Heart left ventricle (tissue), 13 donors: ENCODE data around the gene SMAD3.

Source experiments
- CTCF ChIP-seq, 12 donors: fragments of 200-600 bp; sonication (generic) in 4 of 12; IDR thresholded peaks; one replicate each; pipeline versions ENCODE4 v1.5.0 to v1.8.0; 2018 to 2022; ENCODE audit warnings: antibody characterized with exemption in 12 of 12, mild to moderate bottlenecking in 5 of 12
- POLR2A ChIP-seq, 2 donors: fragments of 450-650 bp; IDR thresholded peaks; one replicate each; pipeline ENCODE4 v1.6.1; 2017; ENCODE audit warnings: antibody characterized with exemption in 2 of 2, mild to moderate bottlenecking in 2 of 2, moderate library complexity in 2 of 2
- donor health status: ischemic (EF 13 %, LVEDD 7.1; RV severe dilation, severe dysfunction).
- donor health status: DM: no; HTN: yes; CAD: no.
- donor health status: DM: no; HTN: no; CAD: no.
- donor health status: ischemic (EF 25% LVEDD 6.9; RV normal size, moderate dysfunction).
- donor health status: ischemic (EF 25% LVEDD 5.7; RV mildly dilated, moderate dysfunction).
- donor health status: ischemic (EF 35%, LVEDD 5.7; RV mildly dilated, moderate dysfunction).
- donor health status: nonischemic (EF 11% LVEDD 7.7; RV severe dilation, severe dysfunction).
- donor health status: DM: yes; HTN: yes; CAD: no.
- donor health status: PGD.
- donor health status: ischemic (EF 29% LVEDD 5.4; RV normal size, mild dysfunction).
- donor health status: nonischemic (EF 23%, LVEDD 6.1; RV moderate dilation, normal function).

- TF ChIP-seq CTCF (IDR thresholded peaks at IDR 0.05) (no peak), POLR2A (IDR thresholded peaks at IDR 0.05) (no peak)
These were observed 35.2 kb upstream of the SMAD3 start for GRCh38 chr15:67030036-67030762.
